ENCODE measurements around the gene SRGAP3.

GRCh38 chr3:9276761-9277370 lies 27.4 kb upstream of the SRGAP3 start:
- TF ChIP-seq EZH2 (IDR thresholded peaks at IDR 0.05; ENCODE audit: borderline replicate concordance, insufficient read depth, low read depth, low read length, poor library complexity, severe bottlenecking), result no peak
- TF ChIP-seq CTCF (IDR thresholded peaks at IDR 0.05), result no peak

All from B cell (primary cell).